BLaER1 treated with 17β-estradiol and CSF1 and Interleukin-3, amounts not matched to agents 10 nM and 100 nM (cell line): ENCODE results near the gene PARP9.

Experiments
- H3K27ac ChIP-seq, 11 experiments: shearing (Covaris generic); formaldehyde crosslinking; 2 replicates each; pipeline ENCODE4 v1.8.1; 2022
- H3K27me3 ChIP-seq, 11 experiments: shearing (Covaris generic); formaldehyde crosslinking; 2 replicates each; pipeline ENCODE4 v1.8.1; 2022
- H3K36me3 ChIP-seq, 11 experiments: shearing (Covaris generic); formaldehyde crosslinking; 2 replicates each; pipeline ENCODE4 v1.8.1; 2022
- H3K4me1 ChIP-seq, 10 experiments: shearing (Covaris generic); formaldehyde crosslinking; 2 replicates each; pipeline ENCODE4 v1.8.1; 2022
- H3K4me2 ChIP-seq, 11 experiments: shearing (Covaris generic); formaldehyde crosslinking; 2 replicates each; pipeline ENCODE4 v1.8.1; 2022
- H3K4me3 ChIP-seq, 10 experiments: shearing (Covaris generic); formaldehyde crosslinking; 2 replicates each; pipeline ENCODE4 v1.8.1; 2022
- H3K9ac ChIP-seq, 11 experiments: shearing (Covaris generic); formaldehyde crosslinking; 2 replicates each; pipeline ENCODE4 v1.8.1; 2022
- H3K9me3 ChIP-seq, 11 experiments: shearing (Covaris generic); formaldehyde crosslinking; replicated peaks in 1 of 11; 2 replicates each; pipeline ENCODE4 v1.8.1; 2022
- H4K20me1 ChIP-seq, 11 experiments: shearing (Covaris generic); formaldehyde crosslinking; 2 replicates each; pipeline ENCODE4 v1.8.1; 2022
- Cebpa-rat ChIP-seq, 11 experiments: shearing (Covaris generic); IDR thresholded peaks; 2 replicates each; pipeline ENCODE4 v1.8.1; 2022

PARP9 gene

DNA sequence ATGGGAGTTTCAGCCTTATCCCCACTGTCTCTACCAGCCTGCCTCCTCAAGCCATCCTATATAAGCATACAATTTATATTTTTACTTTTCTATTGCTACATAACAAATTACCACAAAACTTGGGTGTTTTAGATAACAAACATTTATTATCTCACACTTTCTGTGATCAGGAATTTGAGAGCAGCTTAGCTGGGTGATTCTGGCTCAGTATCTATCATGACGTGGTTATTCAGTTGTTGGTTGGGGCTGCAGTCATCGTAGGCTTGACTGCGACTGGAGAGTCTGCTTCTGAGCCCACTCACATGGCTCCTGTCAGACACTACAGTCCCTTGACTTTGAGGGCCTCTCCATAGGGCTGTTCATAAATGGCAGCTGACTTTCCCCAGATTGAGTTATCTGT, 34.1 kb upstream of the PARP9 start:
- no peak for TF ChIP-seq Cebpa-rat (IDR thresholded peaks at IDR 0.05)
- Histone ChIP-seq H3K4me2 (no peak overlapping the region), H3K4me1 (no peaks in the 10 kb centered on the region)

DNA sequence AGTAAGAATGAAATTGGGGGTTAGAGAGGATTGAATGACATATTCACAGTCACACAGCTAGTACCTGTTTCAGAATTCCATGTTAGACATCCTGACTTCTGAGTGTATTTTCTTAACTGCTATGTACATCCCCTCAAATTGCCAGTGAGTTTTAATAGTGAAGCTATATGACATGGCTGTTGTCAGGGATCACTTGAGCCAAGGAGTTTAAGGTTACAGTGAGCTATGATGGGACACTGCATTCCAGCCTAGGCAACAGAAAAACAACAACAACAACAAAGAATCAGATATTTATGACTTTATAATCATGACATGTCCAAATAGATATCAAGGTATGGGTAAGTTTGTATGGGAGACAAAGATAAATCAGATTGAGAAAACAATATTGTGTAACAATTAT, 29.9 kb upstream of the PARP9 start:
- Histone ChIP-seq H3K4me1 (peaks cover 0 to 15% (median 9%) of the 10 kb centered on the region in 10 experiments; a peak in 12 of 20 replicates), H3K9me3 (peaks cover 0 to 35% (median 8%) of the 10 kb centered on the region in 11 experiments; a peak in 8 of 22 replicates), H3K4me3 (no peak overlapping the region), H3K27me3 (no peaks in the 10 kb centered on the region), H3K4me2 (no peak overlapping the region), H3K36me3 (peaks cover 0 to 21% (median 5%) of the 10 kb centered on the region in 11 experiments; a peak in 6 of 22 replicates), H3K9ac (no peak overlapping the region), H3K27ac (no peak overlapping the region), H4K20me1 (no peaks in the 10 kb centered on the region)
- TF ChIP-seq Cebpa-rat (IDR thresholded peaks at IDR 0.05): 0 out of 22 replicates have a peak, but pooled peaks of 1 of the 11 experiments have one; percentile 50

More for the DNA sequence above, 34.1 kb upstream of the PARP9 start:
- Histone ChIP-seq H4K20me1 (no peaks in the 10 kb centered on the region), H3K36me3 (peaks cover 0 to 20% (median 5%) of the 10 kb centered on the region in 11 experiments; a peak in 8 of 22 replicates), H3K9me3 (peaks cover 0 to 22% (median 3%) of the 10 kb centered on the region in 11 experiments; a peak in 7 of 22 replicates), H3K27ac (no peak overlapping the region), H3K27me3 (no peaks in the 10 kb centered on the region), H3K9ac (no peak overlapping the region), H3K4me3 (no peak overlapping the region)

DNA sequence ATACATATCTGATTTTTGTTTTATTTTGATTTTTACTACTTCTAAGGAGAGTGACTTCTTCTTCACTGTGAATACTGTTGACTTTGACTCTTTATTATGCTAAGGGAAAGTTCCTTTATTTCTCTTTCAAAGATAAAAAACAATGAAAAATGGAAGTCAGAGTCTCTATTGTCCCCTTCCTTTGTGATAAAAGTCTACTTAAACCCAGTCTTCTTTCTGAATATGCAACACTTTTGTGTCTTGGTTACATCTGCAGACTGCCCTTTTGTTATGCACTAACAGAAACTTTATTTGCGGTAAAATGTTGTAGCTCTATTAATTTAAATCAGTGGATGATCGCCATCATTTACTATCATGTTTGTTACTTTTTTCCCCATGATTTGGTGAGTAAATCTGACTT, 26.5 kb upstream of the PARP9 start:
- H4K20me1 ChIP-seq: no peaks in the 10 kb centered on the region
- H3K9me3 ChIP-seq: peaks cover 0 to 22% (median 7%) of the 10 kb centered on the region in 11 experiments; a peak in 10 of 22 replicates
- no peak overlapping the region for H3K9ac ChIP-seq
- no peaks in the 10 kb centered on the region for H3K27me3 ChIP-seq
- TF ChIP-seq Cebpa-rat (IDR thresholded peaks at IDR 0.05): no peak
- peaks cover 0 to 17% (median 9%) of the 10 kb centered on the region in 10 experiments; a peak in 12 of 20 replicates for H3K4me1 ChIP-seq
- H3K36me3 ChIP-seq: peaks cover 0 to 22% (median 5%) of the 10 kb centered on the region in 11 experiments; a peak in 7 of 22 replicates
- no peak overlapping the region for H3K4me2 ChIP-seq
- no peak overlapping the region for H3K27ac ChIP-seq
- no peak overlapping the region for H3K4me3 ChIP-seq

DNA sequence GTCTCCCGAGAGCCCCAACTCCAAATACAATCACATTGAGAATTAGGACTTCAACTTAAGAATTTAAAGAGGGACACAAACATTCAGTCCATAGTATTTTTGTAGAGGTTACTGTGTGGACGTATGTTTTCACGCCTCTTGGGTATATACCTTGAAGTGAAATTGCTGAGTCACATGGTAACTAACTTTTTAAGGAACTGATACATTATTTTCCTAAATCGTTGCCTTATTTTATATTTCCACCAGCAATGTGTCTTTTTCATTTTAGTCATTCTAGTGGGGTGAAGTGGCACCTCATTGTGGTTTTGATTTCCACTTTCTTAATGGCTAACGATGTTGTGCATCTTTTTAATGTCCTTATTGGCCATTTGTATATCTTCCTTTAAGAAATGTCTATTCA, 25.2 kb upstream of the PARP9 start:
- Histone ChIP-seq H3K4me3 (no peak overlapping the region), H3K4me1 (peaks cover 0 to 17% (median 9%) of the 10 kb centered on the region in 10 experiments; a peak in 12 of 20 replicates), H3K4me2 (peak overlapping the region in 4 of 11 experiments; percentile 11 to 44 (median 36); a peak in 5 of 22 replicates), H4K20me1 (no peaks in the 10 kb centered on the region), H3K9ac (no peak overlapping the region), H3K9me3 (peaks cover 0 to 28% (median 13%) of the 10 kb centered on the region in 11 experiments; a peak in 18 of 22 replicates), H3K36me3 (peaks cover 0 to 30% (median 17%) of the 10 kb centered on the region in 11 experiments; a peak in 12 of 22 replicates), H3K27ac (no peak overlapping the region), H3K27me3 (no peaks in the 10 kb centered on the region)
- TF ChIP-seq Cebpa-rat (IDR thresholded peaks at IDR 0.05): no peak

DNA sequence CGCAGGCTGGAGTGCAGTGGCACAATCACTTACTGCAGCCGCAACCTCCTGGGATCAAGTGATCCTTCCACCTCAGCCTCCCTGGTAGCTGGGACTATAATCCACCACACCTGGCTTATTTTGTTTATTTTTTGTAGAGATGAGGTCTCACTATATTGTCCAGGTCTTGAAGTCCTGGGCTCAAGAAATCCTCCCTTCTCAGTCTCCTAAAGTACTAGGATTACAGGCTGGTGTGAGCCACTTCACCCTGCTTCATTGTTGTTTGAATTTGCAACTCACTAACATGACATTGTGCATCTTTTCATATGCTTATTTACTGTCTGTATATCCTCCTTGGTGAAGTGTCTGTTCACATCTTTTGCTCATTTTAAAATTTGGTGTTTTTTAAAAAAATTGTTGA, 23.5 kb upstream of the PARP9 start:
- H3K9ac ChIP-seq: no peak overlapping the region
- H3K4me1 ChIP-seq: peaks cover 0 to 17% (median 9%) of the 10 kb centered on the region in 10 experiments; a peak in 12 of 20 replicates
- no peaks in the 10 kb centered on the region for H4K20me1 ChIP-seq
- H3K36me3 ChIP-seq: peaks cover 8 to 44% (median 31%) of the 10 kb centered on the region in 11 experiments; a peak in 17 of 22 replicates
- no peak overlapping the region for H3K4me2 ChIP-seq
- no peak overlapping the region for H3K27ac ChIP-seq
- peaks cover 15 to 44% (median 29%) of the 10 kb centered on the region in 11 experiments for H3K9me3 ChIP-seq
- TF ChIP-seq Cebpa-rat (IDR thresholded peaks at IDR 0.05): no peak
- H3K27me3 ChIP-seq: no peaks in the 10 kb centered on the region
- no peak overlapping the region for H3K4me3 ChIP-seq

DNA sequence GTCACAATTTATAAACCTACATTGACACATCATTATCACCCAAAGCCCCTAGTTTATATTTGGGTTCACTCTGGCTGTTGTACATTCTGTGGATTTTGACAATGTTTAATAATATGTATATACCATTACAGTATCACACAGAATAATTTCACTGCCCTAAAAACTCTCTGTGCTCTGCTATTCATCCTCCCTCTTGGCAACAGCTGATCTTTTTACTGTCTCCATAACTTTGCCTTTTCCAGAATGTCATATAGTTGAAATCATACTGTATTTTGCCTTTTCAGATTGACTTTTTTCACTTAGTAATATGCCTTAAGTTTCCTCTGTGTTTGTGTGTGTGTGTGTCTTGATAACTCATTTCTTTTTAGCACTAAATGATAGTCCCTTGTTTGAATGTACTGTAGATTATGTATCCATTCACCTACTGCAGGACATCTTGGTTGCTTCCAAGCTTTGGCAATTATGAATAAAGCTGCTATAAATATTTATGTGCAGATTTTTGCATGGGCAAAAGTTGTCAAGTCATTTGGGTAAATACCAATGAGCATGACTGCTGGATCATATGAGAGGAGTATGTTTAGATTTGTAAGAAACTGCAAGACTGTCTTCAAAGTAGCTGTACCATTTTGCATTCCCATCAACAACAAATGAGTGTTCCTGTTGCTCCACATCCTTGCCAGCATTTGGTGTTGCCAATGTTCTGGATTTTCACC, 22.8 kb upstream of the PARP9 start:
- H3K9ac ChIP-seq: no peak overlapping the region
- no peak overlapping the region for H3K4me3 ChIP-seq
- peaks cover 14 to 44% (median 33%) of the 10 kb centered on the region in 11 experiments; a peak in 20 of 22 replicates for H3K36me3 ChIP-seq
- no peaks in the 10 kb centered on the region for H4K20me1 ChIP-seq
- H3K4me1 ChIP-seq: peaks cover 0 to 17% (median 9%) of the 10 kb centered on the region in 10 experiments; a peak in 12 of 20 replicates
- TF ChIP-seq Cebpa-rat (IDR thresholded peaks at IDR 0.05): no peak
- H3K9me3 ChIP-seq: peaks cover 21 to 47% (median 36%) of the 10 kb centered on the region in 11 experiments
- H3K27me3 ChIP-seq: no peaks in the 10 kb centered on the region
- H3K27ac ChIP-seq: no peak overlapping the region
- H3K4me2 ChIP-seq: no peak overlapping the region

DNA sequence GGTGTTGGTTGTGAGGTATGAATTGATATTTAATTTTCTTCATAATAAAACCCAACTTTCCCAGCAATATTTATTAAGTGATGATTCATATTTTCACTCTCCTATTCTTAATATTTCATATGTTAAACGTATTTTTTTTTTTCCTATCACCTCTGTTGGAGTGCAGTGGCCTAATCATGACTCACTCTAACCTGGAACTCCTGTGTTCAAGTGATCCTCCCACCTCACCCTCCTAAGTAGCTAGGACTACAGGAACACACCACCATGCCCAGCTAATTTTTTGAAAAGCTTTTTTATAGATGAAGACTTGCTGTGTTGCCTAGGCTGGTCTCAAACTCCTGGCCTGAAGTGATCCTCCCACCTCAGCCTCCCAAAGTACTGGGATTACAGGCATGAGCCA, 22.0 kb upstream of the PARP9 start:
- Histone ChIP-seq H3K4me2 (no peak overlapping the region), H3K4me1 (peaks cover 0 to 17% (median 9%) of the 10 kb centered on the region in 10 experiments; a peak in 12 of 20 replicates), H3K27me3 (no peaks in the 10 kb centered on the region), H3K4me3 (no peak overlapping the region), H3K36me3 (peaks cover 21 to 47% (median 38%) of the 10 kb centered on the region in 11 experiments; a peak in 20 of 22 replicates), H4K20me1 (no peaks in the 10 kb centered on the region), H3K27ac (no peak overlapping the region), H3K9ac (no peak overlapping the region), H3K9me3 (peaks cover 30 to 56% (median 43%) of the 10 kb centered on the region in 11 experiments)
- TF ChIP-seq Cebpa-rat (IDR thresholded peaks at IDR 0.05): no peak

DNA sequence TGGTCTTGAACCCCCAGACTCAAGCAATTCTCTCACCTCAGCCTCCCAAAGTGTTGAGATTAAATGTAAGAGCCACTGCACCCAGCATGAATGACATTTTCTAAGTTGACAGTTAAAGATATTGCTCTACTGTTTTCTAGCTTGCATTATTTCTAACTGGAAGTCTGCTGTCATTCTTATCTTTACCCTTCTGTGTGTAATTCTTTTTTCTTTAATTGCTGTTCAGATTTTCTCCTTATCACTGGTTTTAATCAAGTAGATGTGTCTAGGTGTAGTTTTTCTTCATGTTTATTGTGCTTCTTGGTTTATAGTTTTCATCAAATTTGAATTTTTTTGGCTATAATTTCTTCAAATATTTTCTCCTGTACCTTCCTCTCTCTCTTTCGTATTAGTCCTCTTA, 18.3 kb upstream of the PARP9 start:
- H3K4me2 ChIP-seq: no peak overlapping the region
- H3K27ac ChIP-seq: no peak overlapping the region
- H3K9me3 ChIP-seq: peaks cover 34 to 54% (median 49%) of the 10 kb centered on the region in 11 experiments
- no peak for TF ChIP-seq Cebpa-rat (IDR thresholded peaks at IDR 0.05)
- no peaks in the 10 kb centered on the region for H3K27me3 ChIP-seq
- H3K4me3 ChIP-seq: peak overlapping the region in 1 of 10 experiments; percentile 22; a peak in 2 of 20 replicates
- H3K9ac ChIP-seq: no peak overlapping the region
- peaks cover 21 to 52% (median 38%) of the 10 kb centered on the region in 11 experiments; a peak in 20 of 22 replicates for H3K36me3 ChIP-seq
- H3K4me1 ChIP-seq: peaks cover under 1 to 17% (median 12%) of the 10 kb centered on the region in 10 experiments; a peak in 16 of 20 replicates
- no peaks in the 10 kb centered on the region for H4K20me1 ChIP-seq

DNA sequence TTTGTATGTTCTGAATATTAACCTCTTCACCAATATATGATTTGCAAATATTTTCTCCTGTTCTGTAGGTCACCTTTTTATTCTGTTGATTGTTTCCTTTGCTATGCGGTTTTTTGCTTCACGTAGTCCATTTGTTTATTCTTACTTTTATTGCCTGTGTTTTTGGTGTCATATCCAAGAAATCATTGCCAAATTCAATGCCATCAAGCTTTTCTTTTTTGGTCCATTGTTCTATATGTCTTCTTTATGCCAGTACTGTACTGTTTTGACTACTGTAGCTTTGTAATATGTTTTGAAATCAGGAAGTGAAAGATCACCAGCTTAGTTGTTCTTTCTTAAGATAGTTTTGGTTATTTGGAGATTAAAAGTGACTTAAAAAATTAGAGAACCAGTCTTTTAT, 17.5 kb upstream of the PARP9 start:
- no peak overlapping the region for H3K9ac ChIP-seq
- no peak for TF ChIP-seq Cebpa-rat (IDR thresholded peaks at IDR 0.05)
- peaks cover 34 to 54% (median 49%) of the 10 kb centered on the region in 11 experiments for H3K9me3 ChIP-seq
- H3K4me2 ChIP-seq: no peak overlapping the region
- H3K36me3 ChIP-seq: peaks cover 21 to 52% (median 38%) of the 10 kb centered on the region in 11 experiments; a peak in 20 of 22 replicates
- H4K20me1 ChIP-seq: no peaks in the 10 kb centered on the region
- H3K27ac ChIP-seq: no peak overlapping the region
- H3K4me3 ChIP-seq: no peak overlapping the region; a peak in 1 of 20 replicates
- H3K4me1 ChIP-seq: peaks cover 8 to 25% (median 20%) of the 10 kb centered on the region in 10 experiments
- H3K27me3 ChIP-seq: no peaks in the 10 kb centered on the region
